Endothelial cell of umbilical vein (primary cell): ENCODE results near the gene PUS3. TPM values are rescaled to one million over a fixed set of nuclear protein-coding genes. Genes with fewer than 3 reads are reported as not detected.

ENCODE experiments used
- BruUV-seq: library from RNA; stranded (reverse); fragments of 400-500 nt; replicated peaks from 2 replicates; lab custom pipeline; 2021; lab: Mats Ljungman, UMichigan
- CTCF ChIA-PET: fragments of 300-600, 350-600 bp; sonication (Branson Sonifier 250); formaldehyde crosslinking; loops from one replicate; lab custom pipeline; 2021; ENCODE audit warnings: antibody characterized with exemption, inconsistent platforms; lab: Charles Lee
- POLR2A ChIA-PET: fragments of 300-600, 350-600 bp; sonication (Branson Sonifier 250); formaldehyde crosslinking; loops from one replicate; lab custom pipeline; 2021; ENCODE audit warnings: antibody characterized with exemption, inconsistent platforms; lab: Charles Lee
- DNase-seq: peaks from one replicate; pipeline ENCODE4 v3.0.0-alpha.2; 2011; ENCODE audit warnings: low read depth, low spot score
- FAIRE-seq: peaks from 2 replicates; lab custom pipeline; 2011; peaks lifted over from hg19 to GRCh38; lab: Jason Lieb, UNC
- H2AFZ ChIP-seq: 2 replicates; pipeline ENCODE4 v1.6.0; 2012; ENCODE audit warnings: low read depth, low read length, control low read depth, inconsistent platforms
- H3K27ac ChIP-seq: 2 replicates; pipeline ENCODE4 v1.5.1; 2011; ENCODE audit warnings: low read depth, mild to moderate bottlenecking, control low read depth, low read length, moderate library complexity; ENCODE audit not compliant: insufficient read depth
- H3K27me3 ChIP-seq, 2 experiments: 2 replicates each; pipeline versions ENCODE4 v1.6.0 to v1.6.1; 2011; ENCODE audit warnings: low read length in 2 of 2, mixed read lengths in 1 of 2; ENCODE audit not compliant: control insufficient read depth in 2 of 2, insufficient read depth in 2 of 2
- H3K36me3 ChIP-seq, 2 experiments: 2 replicates in 1 of 2; 3 replicates in 1 of 2; pipeline ENCODE4 v1.5.1; 2011; ENCODE audit warnings: low read length in 2 of 2, mild to moderate bottlenecking in 1 of 2, moderate library complexity in 1 of 2; ENCODE audit not compliant: control insufficient read depth in 2 of 2, insufficient read depth in 2 of 2; ENCODE audit errors: extremely low read depth in 1 of 2
- H3K4me1 ChIP-seq: 3 replicates; pipeline ENCODE4 v1.5.1; 2011; ENCODE audit warnings: mild to moderate bottlenecking, low read length; ENCODE audit not compliant: control insufficient read depth, insufficient read depth; ENCODE audit errors: extremely low read depth
- H3K4me2 ChIP-seq: 2 replicates; pipeline ENCODE4 v1.6.1; 2011; ENCODE audit warnings: low read length, control low read depth, mixed read lengths; ENCODE audit not compliant: insufficient read depth
- H3K4me3 ChIP-seq, 3 experiments: fragments of 200-600 bp in 1 of 3; sonication (generic), shearing (Covaris generic) in 1 of 3; replicated peaks in 1 of 3; 2 replicates each; pipeline ENCODE4 v1.5.1; 2011 to 2016; ENCODE audit warnings: control low read depth in 3 of 3, low read length in 3 of 3, mild to moderate bottlenecking in 2 of 3, inconsistent platforms in 1 of 3, low read depth in 1 of 3, moderate library complexity in 1 of 3; ENCODE audit not compliant: insufficient read depth in 1 of 3
- H3K79me2 ChIP-seq: 2 replicates; pipeline ENCODE4 v1.6.0; 2012; ENCODE audit warnings: low read length, inconsistent platforms; ENCODE audit not compliant: control insufficient read depth, insufficient read depth
- H3K9ac ChIP-seq: replicated peaks from 2 replicates; pipeline ENCODE3; 2011; ENCODE audit warnings: low read length, control low read depth; ENCODE audit not compliant: insufficient read depth; ENCODE audit errors: extremely low read depth
- H3K9me1 ChIP-seq: replicated peaks from 3 replicates; pipeline ENCODE4 v1.6.0; 2011; ENCODE audit warnings: mild to moderate bottlenecking, low read length; ENCODE audit not compliant: control insufficient read depth, insufficient read depth; ENCODE audit errors: extremely low read depth
- H3K9me3 ChIP-seq: replicated peaks from 2 replicates; pipeline ENCODE4 v1.5.1; 2012; ENCODE audit warnings: low read length, inconsistent platforms; ENCODE audit not compliant: control insufficient read depth, insufficient read depth
- H4K20me1 ChIP-seq: replicated peaks from 2 replicates; pipeline ENCODE3; 2011; ENCODE audit warnings: mild to moderate bottlenecking, low read length; ENCODE audit not compliant: control insufficient read depth, insufficient read depth; ENCODE audit errors: extremely low read depth
- CTCF ChIP-seq, 2 donors: IDR thresholded peaks; 1 replicate in 1 of 2; 2 replicates in 1 of 2; pipeline ENCODE4 v1.5.1; 2011; ENCODE audit warnings: low read length in 2 of 2, mild to moderate bottlenecking in 2 of 2, moderate library complexity in 2 of 2, control low read depth in 1 of 2, inconsistent platforms in 1 of 2, low read depth in 1 of 2; ENCODE audit not compliant: insufficient read depth in 1 of 2; ENCODE audit errors: extremely low read depth in 1 of 2
- EZH2 ChIP-seq: IDR thresholded peaks from 2 replicates; pipeline ENCODE4 v1.6.1; 2012; ENCODE audit warnings: borderline replicate concordance, low read depth, mild to moderate bottlenecking, moderate library complexity, low read length, inconsistent platforms; ENCODE audit not compliant: severe bottlenecking
- FOS ChIP-seq: IDR thresholded peaks from 2 replicates; pipeline ENCODE4 v1.6.1; 2011; ENCODE audit warnings: mild to moderate bottlenecking, low read length, moderate library complexity, borderline replicate concordance; ENCODE audit not compliant: insufficient read depth
- GATA2 ChIP-seq: IDR thresholded peaks from 2 replicates; pipeline ENCODE4 v1.7.0; 2011; ENCODE audit warnings: low read depth, mild to moderate bottlenecking, moderate library complexity, mixed read lengths, low read length; ENCODE audit not compliant: insufficient read length, insufficient read depth
- JUN ChIP-seq: IDR thresholded peaks from 2 replicates; pipeline ENCODE4 v1.6.1; 2011; ENCODE audit warnings: borderline replicate concordance, low read depth; ENCODE audit not compliant: insufficient read length, insufficient read depth
- MYC ChIP-seq: IDR thresholded peaks from one replicate; pipeline ENCODE4 v1.6.1; 2011; ENCODE audit warnings: mild to moderate bottlenecking, low read depth, low read length
- POLR2A ChIP-seq: IDR thresholded peaks from 2 replicates; pipeline ENCODE4 v1.6.1; 2012; ENCODE audit warnings: low read depth, mild to moderate bottlenecking, control low read depth, low read length
- POLR2AphosphoS5 ChIP-seq: IDR thresholded peaks from 2 replicates; pipeline ENCODE4 v1.6.1; 2012; ENCODE audit warnings: low read depth, mild to moderate bottlenecking, control low read depth, low read length, moderate library complexity; ENCODE audit not compliant: insufficient read depth
- dilution Hi-C: fragments of 300-500 bp; cut with MboI; formaldehyde crosslinking; loops from one replicate; pipeline ENCODE4 v1.15.0; 2019; ENCODE audit warnings: low sequenced_read_pairs; ENCODE audit not compliant: extremely low pct_ligation_motif_present
- intact Hi-C: fragments of 100-400 bp; cut with micrococcal nuclease; formaldehyde crosslinking; loops from one replicate; pipeline ENCODE4 v1.10.0; 2022
- polyA plus RNA-seq, 4 experiments: library from polyadenylated mRNA; depleted of rRNA in 3 of 4; stranded (reverse) in 3 of 4; unstranded in 1 of 4; fragments of >200 nt; gene quantifications; 2 replicates each; pipeline versions ENCODE4 v1.2.1 to v1.2.3, GENCODE V29; 2011 to 2012; ENCODE audit warnings: missing spikeins in 1 of 4
- total RNA-seq: library from RNA; stranded (reverse); gene quantifications from 2 replicates; pipeline ENCODE4 v1.2.3, GENCODE V29; 2021
- TF ChIP-seq, protein P1 (sequence below): IDR thresholded peaks from 2 replicates; pipeline ENCODE4 v1.6.1; 2011; ENCODE audit not compliant: insufficient read depth, insufficient read length

Gene PUS3
- total and polyA plus RNA-seq, 2 donors (not counting 3 experiments of a cell fraction or from before 2014, with no cell fraction given), result 5.1 to 10.3 TPM

- POLR2A ChIA-PET, result no interaction called here
- dilution Hi-C loops, result no loop called here
- H3K79me2 ChIP-seq, result no peaks in the 10 kb centered on the region
These were observed 18.0 kb upstream of the PUS3 start for GRCh38 chr11:125921042-125921441.

DNA sequence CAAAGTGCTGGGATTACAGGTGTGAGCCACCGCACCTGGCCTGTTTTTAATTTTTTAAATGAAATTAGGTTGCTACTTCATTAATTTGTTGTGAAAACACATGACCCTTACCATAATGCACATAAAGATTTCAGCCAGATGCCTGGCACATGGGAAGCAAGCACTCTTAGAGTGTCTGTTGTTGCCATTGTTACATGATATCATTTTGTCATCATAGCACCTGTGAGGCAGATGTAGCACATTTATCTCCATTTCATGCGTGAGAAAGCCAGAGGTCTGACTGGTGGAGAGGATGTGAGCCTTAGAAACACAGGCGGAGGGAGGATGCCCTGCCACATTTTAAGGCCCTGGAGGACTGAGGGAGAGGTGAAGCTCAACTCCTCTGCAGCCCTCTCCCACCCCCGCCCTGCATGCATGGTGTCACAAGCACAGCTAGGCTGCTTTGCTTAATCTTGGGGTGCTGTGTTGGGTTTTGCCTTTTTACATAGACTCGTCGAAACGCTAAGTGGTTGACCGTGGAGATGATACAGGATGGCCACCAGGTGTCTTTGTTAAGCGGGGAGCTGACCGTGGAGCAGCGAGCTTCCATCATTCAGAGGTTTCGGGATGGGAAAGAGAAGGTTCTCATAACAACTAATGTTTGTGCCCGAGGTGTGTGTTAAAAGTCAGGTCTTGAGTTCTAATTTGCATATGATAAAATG lies 15.3 kb upstream of the PUS3 start:
- CTCF ChIA-PET, result interaction anchor here (0.7 to 3.1 kb wide), 5 partner anchors 11 to 647 kb away, joined by 3 to 8 read pairs (median 3); no protein-coding TSS in a partner anchor
- H3K9me1 ChIP-seq, result no peaks in the 10 kb centered on the region
- no peaks in the 10 kb centered on the region for H3K9me3 ChIP-seq
- FAIRE-seq, result no peak
- H3K79me2 ChIP-seq, result no peaks in the 10 kb centered on the region
- no peaks in the 10 kb centered on the region for H4K20me1 ChIP-seq
- POLR2A ChIA-PET, result no interaction called here
- H3K4me1 ChIP-seq, result no peaks in the 10 kb centered on the region
- no peak for TF ChIP-seq CTCF (IDR thresholded peaks at IDR 0.05; ENCODE audit: extremely low read depth in 1 of 2, insufficient read depth in 1 of 2, low read depth in 1 of 2, low read length in 2 of 2)
- no peak for TF ChIP-seq FOS
- TF ChIP-seq, protein P1, sequence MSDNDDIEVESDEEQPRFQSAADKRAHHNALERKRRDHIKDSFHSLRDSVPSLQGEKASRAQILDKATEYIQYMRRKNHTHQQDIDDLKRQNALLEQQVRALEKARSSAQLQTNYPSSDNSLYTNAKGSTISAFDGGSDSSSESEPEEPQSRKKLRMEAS, result no peak
- no peak for TF ChIP-seq EZH2
- TF ChIP-seq GATA2, result no peak
- no peak for TF ChIP-seq JUN
- no peak for TF ChIP-seq POLR2AphosphoS5
- TF ChIP-seq MYC, result no peak
- no peak for TF ChIP-seq POLR2A
- no peak overlapping the region for H3K9ac ChIP-seq
- H3K4me2 ChIP-seq, result no peak overlapping the region
- dilution Hi-C loops, result no loop called here
- H3K27me3 ChIP-seq, result peaks cover 0 to 8% of the 10 kb centered on the region in 2 experiments
- no TSS peak for BruUV-seq
- no peak overlapping the region for H2AFZ ChIP-seq
- H3K4me3 ChIP-seq, result no peak overlapping the region
- H3K36me3 ChIP-seq, result no peaks in the 10 kb centered on the region
- no peak overlapping the region for H3K27ac ChIP-seq
- no peak for DNase-seq
- intact Hi-C loops, result no loop called here

More at GRCh38 chr11:125921042-125921441, 18.0 kb upstream of the PUS3 start:
- TF ChIP-seq GATA2 (no peak), EZH2 (no peak), MYC (no peak)
- no peak overlapping the region for H2AFZ ChIP-seq
- no peak overlapping the region for H3K4me3 ChIP-seq
- no peak overlapping the region for H3K9ac ChIP-seq
- intact Hi-C loops, result loop anchor here (5.0 to 10.0 kb wide), 2 partner anchors 344 to 381 kb away; partner anchors contain the start of genes DCPS, FOXRED1 and SRPRA
- H3K9me1 ChIP-seq, result no peaks in the 10 kb centered on the region
- H3K27me3 ChIP-seq, result peaks cover 0 to 8% of the 10 kb centered on the region in 2 experiments
- H3K27ac ChIP-seq, result no peak overlapping the region
- H3K4me2 ChIP-seq, result no peak overlapping the region
- no peaks in the 10 kb centered on the region for H3K36me3 ChIP-seq
- H3K4me1 ChIP-seq, result no peaks in the 10 kb centered on the region
- CTCF ChIA-PET, result interaction anchor here (0.8 to 5.1 kb wide), 3 partner anchors 15 to 560 kb away, joined by 3 to 113 read pairs (median 5); no protein-coding TSS in a partner anchor
- no TSS peak for BruUV-seq
- FAIRE-seq (no peak), DNase-seq (no peak)
- no peaks in the 10 kb centered on the region for H4K20me1 ChIP-seq
- no peaks in the 10 kb centered on the region for H3K9me3 ChIP-seq
